Fibroblast of lung (primary cell): Measurements from ENCODE around the gene LOC101059915.
A peak's percentile ranks its signal among the peaks of the same experiment; 100 is the strongest.

Experiments used
- DNase-seq, 2 donors: peaks; one replicate each; pipeline versions ENCODE4 v3.0.0 to v3.0.0-alpha.2; 2010; ENCODE audit warnings: low read depth in 2 of 2
- H2AFZ ChIP-seq: 2 replicates; pipeline ENCODE4 v1.5.1; 2012; ENCODE audit warnings: low read length, control low read depth, inconsistent platforms
- H3K27ac ChIP-seq: 2 replicates; pipeline ENCODE4 v1.5.1; 2011; ENCODE audit warnings: low read length, control low read depth; ENCODE audit not compliant: insufficient read depth
- H3K27me3 ChIP-seq: 2 replicates; pipeline ENCODE4 v1.5.1; 2011; ENCODE audit warnings: mild to moderate bottlenecking, low read length; ENCODE audit not compliant: control insufficient read depth, insufficient read depth
- H3K36me3 ChIP-seq: 2 replicates; pipeline ENCODE4 v1.5.1; 2011; ENCODE audit warnings: low read length; ENCODE audit not compliant: control insufficient read depth, insufficient read depth
- H3K4me1 ChIP-seq: 2 replicates; pipeline ENCODE4 v1.5.1; 2011; ENCODE audit warnings: low read length; ENCODE audit not compliant: control insufficient read depth, insufficient read depth; ENCODE audit errors: extremely low read depth
- H3K4me2 ChIP-seq: 2 replicates; pipeline ENCODE4 v1.5.1; 2011; ENCODE audit warnings: low read length, control low read depth; ENCODE audit not compliant: insufficient read depth; ENCODE audit errors: extremely low read depth
- H3K4me3 ChIP-seq, 4 experiments: fragments of 200-600 bp in 1 of 4; sonication (generic) in 1 of 4; replicated peaks in 1 of 4; 2 replicates each; pipeline ENCODE4 v1.5.1; 2011 to 2016; ENCODE audit warnings: low read length in 4 of 4, low read depth in 3 of 4, mild to moderate bottlenecking in 3 of 4, control low read depth in 2 of 4, inconsistent platforms in 1 of 4, mixed read lengths in 1 of 4; ENCODE audit not compliant: insufficient read depth in 1 of 4; ENCODE audit errors: control extremely low read depth in 1 of 4
- H3K79me2 ChIP-seq: 2 replicates; pipeline ENCODE4 v1.5.1; 2012; ENCODE audit warnings: mild to moderate bottlenecking, low read length, inconsistent platforms; ENCODE audit not compliant: control insufficient read depth, insufficient read depth
- H3K9ac ChIP-seq: 2 replicates; pipeline ENCODE4 v1.5.1; 2011; ENCODE audit warnings: mild to moderate bottlenecking, low read length, control low read depth; ENCODE audit not compliant: insufficient read depth
- H3K9me3 ChIP-seq: 2 replicates; pipeline ENCODE4 v1.5.1; 2012; ENCODE audit warnings: low read depth, low read length; ENCODE audit not compliant: control insufficient read depth, insufficient read depth
- H4K20me1 ChIP-seq: 2 replicates; pipeline ENCODE4 v1.5.1; 2011; ENCODE audit warnings: low read length; ENCODE audit not compliant: control insufficient read depth, insufficient read depth; ENCODE audit errors: extremely low read depth
- EZH2 ChIP-seq: IDR thresholded peaks from 2 replicates; pipeline ENCODE4 v1.5.1; 2012; ENCODE audit warnings: low read length, control low read depth, mild to moderate bottlenecking; ENCODE audit errors: missing control alignments
- TF ChIP-seq, protein P1 (sequence below), 2 donors: IDR thresholded peaks in 1 of 2; conservative IDR thresholded peaks in 1 of 2; 1 replicate in 1 of 2; 2 replicates in 1 of 2; pipeline ENCODE4 v1.5.1; 2011 to 2012; ENCODE audit warnings: low read length in 2 of 2, control low read depth in 1 of 2, inconsistent platforms in 1 of 2, low read depth in 1 of 2, mild to moderate bottlenecking in 1 of 2

LOC101059915 gene

GRCh38 chrX:71667328-71668247 lies at the start of gene LOC101059915:
Gene LOC101059915 (plus strand): TSS chrX:71667546.
- H2AFZ ChIP-seq, result no peak within 1 kb of the TSS
- no peaks in the 10 kb centered on the region for H3K79me2 ChIP-seq
- TF ChIP-seq, protein P1, sequence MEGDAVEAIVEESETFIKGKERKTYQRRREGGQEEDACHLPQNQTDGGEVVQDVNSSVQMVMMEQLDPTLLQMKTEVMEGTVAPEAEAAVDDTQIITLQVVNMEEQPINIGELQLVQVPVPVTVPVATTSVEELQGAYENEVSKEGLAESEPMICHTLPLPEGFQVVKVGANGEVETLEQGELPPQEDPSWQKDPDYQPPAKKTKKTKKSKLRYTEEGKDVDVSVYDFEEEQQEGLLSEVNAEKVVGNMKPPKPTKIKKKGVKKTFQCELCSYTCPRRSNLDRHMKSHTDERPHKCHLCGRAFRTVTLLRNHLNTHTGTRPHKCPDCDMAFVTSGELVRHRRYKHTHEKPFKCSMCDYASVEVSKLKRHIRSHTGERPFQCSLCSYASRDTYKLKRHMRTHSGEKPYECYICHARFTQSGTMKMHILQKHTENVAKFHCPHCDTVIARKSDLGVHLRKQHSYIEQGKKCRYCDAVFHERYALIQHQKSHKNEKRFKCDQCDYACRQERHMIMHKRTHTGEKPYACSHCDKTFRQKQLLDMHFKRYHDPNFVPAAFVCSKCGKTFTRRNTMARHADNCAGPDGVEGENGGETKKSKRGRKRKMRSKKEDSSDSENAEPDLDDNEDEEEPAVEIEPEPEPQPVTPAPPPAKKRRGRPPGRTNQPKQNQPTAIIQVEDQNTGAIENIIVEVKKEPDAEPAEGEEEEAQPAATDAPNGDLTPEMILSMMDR (conservative IDR thresholded peaks at IDR 0.05 in 1 of 2, IDR thresholded peaks at IDR 0.05 in 1 of 2; ENCODE audit: low read depth in 1 of 2, low read length in 2 of 2), result no peak
- TF ChIP-seq EZH2, result no peak
- H4K20me1 ChIP-seq, result no peaks in the 10 kb centered on the region
- H3K4me3 ChIP-seq, result no peak within 1 kb of the TSS
- no peak within 1 kb of the TSS for H3K9ac ChIP-seq
- no peak within 1 kb of the TSS for H3K4me2 ChIP-seq
- H3K9me3 ChIP-seq, result no peaks in the 10 kb centered on the region
- no peak within 1 kb of the TSS for H3K27ac ChIP-seq
- H3K27me3 ChIP-seq, result peaks cover 3% of the 10 kb centered on the region
- DNase-seq, result no peak
- no peaks in the 10 kb centered on the region for H3K4me1 ChIP-seq
- H3K36me3 ChIP-seq, result no peaks in the 10 kb centered on the region

- no peaks in the 10 kb centered on the region for H3K27me3 ChIP-seq
- H3K4me3 ChIP-seq, result no peak overlapping the region
- no peak overlapping the region for H2AFZ ChIP-seq
- no peaks in the 10 kb centered on the region for H3K79me2 ChIP-seq
- H3K4me2 ChIP-seq, result no peak overlapping the region
- H3K36me3 ChIP-seq, result no peaks in the 10 kb centered on the region
- no peak overlapping the region for H3K27ac ChIP-seq
- DNase-seq, result no peak
- H3K9me3 ChIP-seq, result no peaks in the 10 kb centered on the region
- no peaks in the 10 kb centered on the region for H3K4me1 ChIP-seq
- TF ChIP-seq EZH2, result no peak
- TF ChIP-seq, protein P1 (conservative IDR thresholded peaks at IDR 0.05 in 1 of 2, IDR thresholded peaks at IDR 0.05 in 1 of 2; ENCODE audit: low read depth in 1 of 2, low read length in 2 of 2), result no peak
- H3K9ac ChIP-seq, result no peak overlapping the region
- H4K20me1 ChIP-seq, result no peaks in the 10 kb centered on the region
Measured at GRCh38 chrX:71617742-71618141, 49.6 kb upstream of the LOC101059915 start.

- H3K9ac ChIP-seq, result no peak within 1 kb of the TSS
- no peaks in the 10 kb centered on the region for H3K9me3 ChIP-seq
- no peaks in the 10 kb centered on the region for H3K36me3 ChIP-seq
- no peak within 1 kb of the TSS for H3K27ac ChIP-seq
- peaks cover 3% of the 10 kb centered on the region for H3K4me1 ChIP-seq
- no peak within 1 kb of the TSS for H3K4me3 ChIP-seq
- peak in 1 of 2 donors; percentile 44 for DNase-seq
- no peak within 1 kb of the TSS for H2AFZ ChIP-seq
- TF ChIP-seq EZH2, result no peak
- TF ChIP-seq, protein P1 (conservative IDR thresholded peaks at IDR 0.05 in 1 of 2, IDR thresholded peaks at IDR 0.05 in 1 of 2; ENCODE audit: low read depth in 1 of 2, low read length in 2 of 2), result no peak
- no peaks in the 10 kb centered on the region for H3K27me3 ChIP-seq
- no peak within 1 kb of the TSS for H3K4me2 ChIP-seq
- no peaks in the 10 kb centered on the region for H3K79me2 ChIP-seq
- H4K20me1 ChIP-seq, result no peaks in the 10 kb centered on the region
Measured at GRCh38 chrX:71618303-71618721, 49.0 kb upstream of the LOC101059915 start, which contains the start of gene CXCR3. Gene CXCR3 (minus strand): TSS chrX:71618511. CDS start chrX:71618449, 62 bp downstream.
